T-helper 1 cell treated with Interleukin-12 subunit alpha and Interleukin-12 subunit beta and Interleukin-4 antibody, amounts not matched to agents 30 μg/mL and 1 μg/mL, for 36 hours (primary cell): ENCODE data around the gene TSHB.

Experiments
- H3K27ac Mint-ChIP-seq: one replicate; pipeline ENCODE4 v1.8.0; 2021; ENCODE audit warnings: mild to moderate bottlenecking, mixed read lengths
- H3K27me3 Mint-ChIP-seq: one replicate; pipeline ENCODE4 v1.8.0; 2021; ENCODE audit warnings: low read depth, mixed read lengths
- H3K36me3 Mint-ChIP-seq: one replicate; pipeline ENCODE4 v1.8.0; 2021; ENCODE audit warnings: low read depth, mixed read lengths
- H3K4me1 Mint-ChIP-seq: one replicate; pipeline ENCODE4 v1.8.0; 2021; ENCODE audit warnings: low read depth, mixed read lengths
- H3K4me3 Mint-ChIP-seq: one replicate; pipeline ENCODE4 v1.8.0; 2021; ENCODE audit warnings: mild to moderate bottlenecking, moderate library complexity, mixed read lengths
- H3K9me3 Mint-ChIP-seq: one replicate; pipeline ENCODE4 v1.8.0; 2021; ENCODE audit warnings: mixed read lengths

Gene TSHB

DNA sequence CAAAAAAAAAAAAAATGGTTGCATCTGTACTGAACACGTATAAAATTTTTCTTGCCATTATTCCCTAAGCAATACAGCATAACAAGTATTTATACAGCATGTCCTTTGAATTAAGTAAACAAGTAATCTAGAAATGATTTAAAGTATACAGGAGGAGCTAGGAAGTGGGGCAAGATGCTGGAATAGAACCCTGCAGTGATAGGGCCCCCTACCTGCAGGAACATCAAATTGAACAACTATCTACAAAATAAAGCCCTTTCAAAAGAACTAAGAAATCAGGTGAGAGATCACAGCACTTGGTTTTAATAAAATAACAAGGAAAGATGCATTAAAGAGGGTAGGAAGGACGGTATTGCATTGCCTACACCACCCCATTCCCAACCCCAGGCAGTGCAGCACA, 10.9 kb downstream of the TSHB start:
- no peak overlapping the region for H3K27ac Mint-ChIP-seq
- H3K4me3 Mint-ChIP-seq = no peak overlapping the region
- H3K9me3 Mint-ChIP-seq = no peaks in the 10 kb centered on the region
- no peaks in the 10 kb centered on the region for H3K4me1 Mint-ChIP-seq
- peaks cover 1% of the 10 kb centered on the region for H3K36me3 Mint-ChIP-seq
- peaks cover 13% of the 10 kb centered on the region for H3K27me3 Mint-ChIP-seq

- Mint-ChIP-seq H3K27me3 (peaks cover 13% of the 10 kb centered on the region), H3K36me3 (peaks cover 1% of the 10 kb centered on the region), H3K4me1 (no peaks in the 10 kb centered on the region), H3K9me3 (no peaks in the 10 kb centered on the region), H3K4me3 (no peak overlapping the region), H3K27ac (no peak overlapping the region)
These were observed 12.0 kb downstream of the TSHB start for GRCh38 chr1:115041654-115042053.

DNA sequence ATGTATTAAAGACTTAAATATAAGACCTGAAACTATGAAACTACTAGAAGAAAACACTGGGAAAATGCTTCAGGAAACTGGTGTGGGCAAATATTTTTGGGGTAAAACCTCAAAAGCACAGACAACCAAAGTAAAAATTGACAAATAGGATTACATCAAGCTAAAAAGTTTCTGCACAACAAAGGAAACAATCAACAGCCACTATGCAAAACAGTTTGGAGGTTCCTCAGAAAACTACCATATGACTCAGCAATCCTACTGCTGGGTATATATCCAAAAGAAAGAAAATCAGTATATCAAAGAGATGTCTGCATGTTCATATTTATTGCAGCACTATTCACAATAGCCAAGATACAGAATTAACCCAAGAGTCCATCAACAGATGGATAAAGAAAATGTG, 17.1 kb downstream of the TSHB start:
- Mint-ChIP-seq H3K4me1 (peaks cover 3% of the 10 kb centered on the region), H3K9me3 (no peaks in the 10 kb centered on the region)

DNA sequence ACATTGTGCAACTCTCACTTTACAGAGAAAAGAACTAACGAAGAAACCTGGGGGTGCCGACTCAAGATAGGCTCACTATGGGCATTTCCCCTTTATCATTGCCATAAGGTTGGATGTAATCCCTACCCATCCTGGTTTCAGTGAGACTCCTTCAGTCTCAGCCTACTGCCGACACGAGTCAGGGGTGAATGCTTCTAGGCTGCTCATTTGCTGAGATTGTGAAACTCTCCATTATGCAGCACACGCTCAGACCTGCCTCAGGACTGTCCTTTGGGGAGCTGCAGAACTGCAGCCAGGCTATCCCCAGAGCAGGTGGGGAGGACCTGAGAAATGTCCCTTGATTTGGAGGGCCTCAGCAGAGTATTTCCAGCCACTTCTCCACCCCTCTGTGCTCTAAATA, 22.2 kb downstream of the TSHB start:
- Mint-ChIP-seq H3K36me3 (no peaks in the 10 kb centered on the region), H3K4me3 (no peak overlapping the region), H3K27ac (no peak overlapping the region), H3K4me1 (peaks cover 3% of the 10 kb centered on the region), H3K27me3 (peaks cover 14% of the 10 kb centered on the region), H3K9me3 (no peaks in the 10 kb centered on the region)

More for the DNA sequence above, 17.1 kb downstream of the TSHB start:
- no peak overlapping the region for H3K27ac Mint-ChIP-seq
- peaks cover 1% of the 10 kb centered on the region for H3K36me3 Mint-ChIP-seq
- peaks cover 17% of the 10 kb centered on the region for H3K27me3 Mint-ChIP-seq
- no peak overlapping the region for H3K4me3 Mint-ChIP-seq

- Mint-ChIP-seq H3K9me3 (no peaks in the 10 kb centered on the region), H3K4me3 (no peak overlapping the region), H3K36me3 (no peaks in the 10 kb centered on the region), H3K4me1 (peaks cover 3% of the 10 kb centered on the region), H3K27ac (no peak overlapping the region), H3K27me3 (peaks cover 14% of the 10 kb centered on the region)
These were observed 22.9 kb downstream of the TSHB start for GRCh38 chr1:115052454-115053083.

DNA sequence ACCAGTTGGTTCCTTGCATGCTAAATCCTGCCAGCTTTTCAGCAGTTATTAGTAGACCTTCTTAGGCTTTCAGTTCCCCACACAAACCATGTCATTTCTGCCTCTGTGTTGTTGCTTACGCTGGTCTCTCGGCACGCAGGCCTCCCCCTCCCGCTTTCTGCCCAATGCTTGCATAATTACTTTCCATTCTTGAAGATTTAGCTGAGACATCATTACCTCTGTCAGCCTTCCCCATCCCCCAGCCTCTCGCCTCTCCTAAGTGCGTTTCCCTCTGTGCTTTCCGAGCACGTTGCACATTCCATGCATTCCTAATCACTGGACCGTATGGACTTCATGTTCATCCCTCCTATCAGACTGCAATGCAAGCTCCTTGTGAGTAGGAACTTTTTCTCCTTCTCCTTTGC, 26.8 kb downstream of the TSHB start:
- Mint-ChIP-seq H3K4me3 (no peak overlapping the region), H3K4me1 (peaks cover 6% of the 10 kb centered on the region), H3K27me3 (peaks cover 14% of the 10 kb centered on the region), H3K9me3 (no peaks in the 10 kb centered on the region), H3K36me3 (peaks cover 2% of the 10 kb centered on the region), H3K27ac (no peak overlapping the region)

DNA sequence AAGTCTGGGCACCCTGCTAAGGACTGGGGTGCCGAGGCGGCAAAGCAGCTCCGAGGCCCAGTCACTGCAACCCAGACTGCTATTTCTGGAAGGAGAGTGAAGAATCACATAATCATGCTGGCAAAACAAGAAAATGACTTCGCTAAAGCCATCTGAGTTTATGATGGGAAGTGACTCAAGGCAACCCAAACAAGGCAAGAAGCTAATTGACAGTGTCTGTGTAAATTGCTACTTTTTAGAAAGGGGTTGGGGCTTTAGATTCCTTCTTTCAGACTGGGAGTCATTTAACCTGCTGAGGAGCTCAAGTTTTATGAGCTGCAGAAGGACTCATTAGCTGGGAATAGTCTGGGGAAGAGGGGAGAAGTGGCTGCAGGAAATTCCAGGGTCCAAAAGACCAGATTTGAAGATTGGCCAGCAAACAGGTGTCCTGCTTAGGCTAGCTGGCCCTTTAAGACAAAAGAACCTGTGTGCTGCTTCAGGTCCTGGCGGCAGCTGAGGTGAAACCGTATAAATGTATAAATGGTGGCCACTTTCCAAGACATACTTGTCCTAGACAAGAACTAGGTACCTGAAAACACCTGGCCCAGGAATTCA, 28.1 kb downstream of the TSHB start:
- Mint-ChIP-seq H3K4me3 (no peak overlapping the region), H3K27me3 (peaks cover 10% of the 10 kb centered on the region), H3K4me1 (peaks cover 15% of the 10 kb centered on the region), H3K27ac (no peak overlapping the region), H3K36me3 (peaks cover 6% of the 10 kb centered on the region), H3K9me3 (no peaks in the 10 kb centered on the region)

DNA sequence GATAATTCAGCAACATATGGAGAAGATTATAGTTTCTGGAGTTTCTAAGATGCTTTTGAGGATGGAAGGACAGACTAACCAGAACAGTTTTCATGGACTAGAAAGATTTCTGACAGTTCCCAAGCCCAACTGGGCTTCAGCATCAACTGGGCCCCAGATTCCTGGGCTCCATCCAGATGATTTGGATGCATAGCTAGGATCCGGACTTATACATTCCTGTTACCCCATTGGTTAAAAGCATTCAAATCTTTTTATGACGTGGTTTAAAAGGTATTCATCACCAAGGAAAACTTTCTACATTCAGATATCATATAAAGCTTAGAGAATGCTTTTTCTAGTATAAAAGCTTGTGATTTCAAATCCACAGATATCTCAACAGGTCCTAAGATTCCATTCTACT, 29.7 kb downstream of the TSHB start:
- Mint-ChIP-seq H3K4me1 (peaks cover 27% of the 10 kb centered on the region), H3K9me3 (peaks cover 10% of the 10 kb centered on the region), H3K4me3 (no peak overlapping the region), H3K27ac (no peak overlapping the region), H3K27me3 (peaks cover 6% of the 10 kb centered on the region), H3K36me3 (peaks cover 11% of the 10 kb centered on the region)

DNA sequence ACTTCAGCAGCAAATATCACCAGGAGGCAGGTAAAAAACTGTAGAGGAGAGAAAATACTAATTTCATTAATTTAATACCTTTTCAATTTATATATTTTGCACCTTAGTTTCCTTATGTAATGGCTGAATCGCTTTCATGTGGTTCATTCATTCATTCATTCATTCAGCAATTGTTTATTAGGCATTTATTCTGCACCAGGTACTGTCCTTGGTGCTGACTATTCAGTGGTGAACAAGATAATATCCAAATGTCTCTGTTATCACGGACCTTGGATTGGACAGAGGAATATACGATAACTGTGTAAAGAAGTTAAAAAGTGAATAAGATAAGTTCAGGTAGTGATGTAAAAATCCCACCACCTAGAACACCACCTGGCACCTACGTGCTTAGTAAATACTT, 30.9 kb downstream of the TSHB start:
- peaks cover 29% of the 10 kb centered on the region for H3K4me1 Mint-ChIP-seq
- peaks cover 10% of the 10 kb centered on the region for H3K9me3 Mint-ChIP-seq
- H3K27me3 Mint-ChIP-seq = no peaks in the 10 kb centered on the region
- H3K36me3 Mint-ChIP-seq = peaks cover 11% of the 10 kb centered on the region
- peak overlapping the region; percentile 23 for H3K27ac Mint-ChIP-seq
- no peak overlapping the region for H3K4me3 Mint-ChIP-seq

DNA sequence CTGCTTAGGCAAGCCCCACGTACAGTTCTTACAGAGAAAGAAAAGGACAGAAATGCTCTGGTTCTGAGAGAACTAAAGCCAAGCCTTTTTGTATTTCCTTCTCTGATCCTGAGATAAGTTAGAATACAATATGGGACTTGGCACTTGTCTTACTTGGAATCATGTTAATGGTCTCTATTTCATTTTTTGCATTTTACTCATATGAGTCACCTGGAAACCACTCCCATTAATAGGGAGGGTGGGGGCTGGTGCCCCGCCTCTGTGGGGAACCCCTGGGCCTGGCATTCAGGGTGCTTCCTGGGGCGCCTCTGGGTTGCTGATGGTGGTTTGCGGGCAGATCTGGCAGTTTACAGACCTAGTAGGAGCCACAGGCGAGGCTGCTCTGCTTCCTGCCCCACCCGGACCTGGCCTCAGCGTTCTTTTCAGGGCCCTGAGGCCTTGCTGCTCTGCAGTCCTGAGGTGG, 32.9 kb downstream of the TSHB start:
- Mint-ChIP-seq H3K36me3 (peaks cover 11% of the 10 kb centered on the region), H3K27me3 (no peaks in the 10 kb centered on the region), H3K27ac (peak overlapping the region; percentile 86), H3K4me1 (peaks cover 29% of the 10 kb centered on the region), H3K4me3 (peak overlapping the region; percentile 49), H3K9me3 (peaks cover 10% of the 10 kb centered on the region)

GRCh38 chr1:115063228-115063901, 33.7 kb downstream of the TSHB start:
- Mint-ChIP-seq H3K4me3 (peak overlapping the region; percentile 12), H3K27me3 (no peaks in the 10 kb centered on the region), H3K27ac (peak overlapping the region; percentile 86), H3K4me1 (peaks cover 29% of the 10 kb centered on the region), H3K36me3 (peaks cover 11% of the 10 kb centered on the region), H3K9me3 (peaks cover 10% of the 10 kb centered on the region)

GRCh38 chr1:115064461-115064860, 34.8 kb downstream of the TSHB start:
- H3K4me1 Mint-ChIP-seq = peaks cover 29% of the 10 kb centered on the region
- no peaks in the 10 kb centered on the region for H3K27me3 Mint-ChIP-seq
- peak overlapping the region; percentile 0 for H3K27ac Mint-ChIP-seq
- H3K4me3 Mint-ChIP-seq = no peak overlapping the region
- peaks cover 10% of the 10 kb centered on the region for H3K36me3 Mint-ChIP-seq
- H3K9me3 Mint-ChIP-seq = peaks cover 10% of the 10 kb centered on the region

DNA sequence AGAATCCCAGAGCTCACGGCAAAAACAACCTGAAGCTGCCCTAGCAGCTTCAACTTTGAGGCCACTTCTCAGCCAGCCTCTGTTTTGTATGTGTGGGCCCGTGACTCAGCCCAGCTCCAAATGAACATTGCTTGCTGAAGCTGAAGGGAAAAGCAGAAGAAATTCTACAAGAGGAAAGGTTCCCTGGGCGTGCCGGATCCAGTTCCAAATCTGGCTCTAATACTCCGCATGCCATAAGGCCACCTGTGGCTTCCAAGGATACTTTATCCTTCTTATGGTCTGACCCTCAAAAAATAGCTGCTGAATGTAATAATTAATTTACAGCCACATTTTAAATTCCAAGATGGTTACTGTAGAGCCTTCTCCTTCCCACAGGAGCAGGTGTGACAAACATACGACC, 35.4 kb downstream of the TSHB start:
- Mint-ChIP-seq H3K27me3 (no peaks in the 10 kb centered on the region), H3K4me1 (peaks cover 31% of the 10 kb centered on the region), H3K36me3 (peaks cover 10% of the 10 kb centered on the region), H3K9me3 (peaks cover 10% of the 10 kb centered on the region), H3K27ac (no peak overlapping the region), H3K4me3 (no peak overlapping the region)

- Mint-ChIP-seq H3K4me1 (peaks cover 36% of the 10 kb centered on the region), H3K9me3 (peaks cover 10% of the 10 kb centered on the region), H3K27ac (no peak overlapping the region), H3K36me3 (peaks cover 10% of the 10 kb centered on the region), H3K4me3 (no peak overlapping the region), H3K27me3 (no peaks in the 10 kb centered on the region)
These were observed 37.7 kb downstream of the TSHB start for GRCh38 chr1:115067161-115067859.
